ENCODE data around the gene OR3A3. TPM values are rescaled to one million over a fixed set of nuclear protein-coding genes. Genes with fewer than 3 reads are reported as not detected.

OR3A3 gene
- total and polyA plus RNA-seq, 10 of the 15 experiments (the other 5 are each of a cell fraction or from before 2014, with no cell fraction given): 0.07 TPM; not detected in 9

DNA sequence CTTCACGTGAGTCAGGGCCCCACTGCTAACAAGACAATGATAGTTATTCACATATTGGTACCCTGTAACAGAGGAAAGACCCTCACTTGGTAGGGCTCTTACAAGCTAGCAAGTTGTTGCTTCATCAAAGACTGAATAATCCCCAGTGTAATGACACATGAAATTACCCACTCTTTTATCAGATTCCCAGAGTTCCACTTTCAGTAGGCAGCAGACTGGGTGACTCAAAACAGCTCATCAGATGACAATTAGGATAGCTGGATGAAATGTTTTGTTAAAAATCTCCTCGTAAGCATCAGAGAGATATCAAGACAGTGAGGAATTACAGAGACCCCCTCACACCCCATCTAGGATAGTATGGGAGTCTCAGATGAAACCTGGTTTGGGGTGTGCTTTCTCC is 29.3 kb downstream of the OR3A3 start:
- no TSS peak for BruUV-seq (replicated peaks)
- Histone ChIP-seq H3K27me3 (replicated peaks in 1 of 2; ENCODE audit: control insufficient read depth in 2 of 2, insufficient read depth in 2 of 2, low read length in 1 of 2) (no peaks in the 10 kb centered on the region), H3K4me3 (no peak overlapping the region), H3K27ac (ENCODE audit: control insufficient read depth, insufficient read depth) (no peak overlapping the region), H3K4me1 (ENCODE audit: control insufficient read depth, insufficient read depth, low read length) (no peaks in the 10 kb centered on the region), H3K79me2 (ENCODE audit: control insufficient read depth, insufficient read depth, low read length) (no peaks in the 10 kb centered on the region), H4K20me1 (ENCODE audit: control insufficient read depth, insufficient read depth) (no peaks in the 10 kb centered on the region), H3K9ac (ENCODE audit: control insufficient read depth, insufficient read depth, low read length) (no peak overlapping the region), H3K36me3 (ENCODE audit: control insufficient read depth in 2 of 2, insufficient read depth in 2 of 2, low read length in 1 of 2) (no peaks in the 10 kb centered on the region), H3K4me2 (ENCODE audit: control insufficient read depth, insufficient read depth) (no peak overlapping the region), H2AFZ (ENCODE audit: control insufficient read depth, low read depth, low read length) (no peak overlapping the region), H3K9me3 (replicated peaks; ENCODE audit: control insufficient read depth, insufficient read depth, low read length) (no peaks in the 10 kb centered on the region)
- ChIA-PET POLR2A (interaction anchor here (0.6 kb wide), 1 partner anchor 141 kb away, joined by 3 read pairs; no protein-coding TSS in a partner anchor), SMC1A (ENCODE audit: uncharacterized antibody, unreplicated experiment) (no interaction called here), RAD21 (ENCODE audit: unreplicated experiment) (no interaction called here), CTCF (no interaction called here)
- WGBS (ENCODE audit: insufficient coverage, insufficient replicate concordance, low lambda C conversion rate, missing lambda C conversion rate): 16% methylated on average over 2 of the region's 2 CpGs
- no peak for FAIRE-seq
- no peak for DNase-seq (ENCODE audit: low read depth, low spot score)
- no peak for ATAC-seq
- in situ Hi-C loops (cut with MboI) (no loop called here), intact Hi-C loops (cut with micrococcal nuclease; ENCODE audit: unreplicated experiment) (no loop called here)
- no peak for TF ChIP-seq YBX1 (IDR thresholded peaks at IDR 0.05)
- no peak for TF ChIP-seq BCLAF1 (IDR thresholded peaks at IDR 0.05)
- no peak for TF ChIP-seq TBL1XR1 (IDR thresholded peaks at IDR 0.05; ENCODE audit: low read depth, low read length)
- TF ChIP-seq PBX3 (IDR thresholded peaks at IDR 0.05; ENCODE audit: insufficient replicate concordance, low read depth, low read length): no peak
- TF ChIP-seq ATF2 (IDR thresholded peaks at IDR 0.05; ENCODE audit: low read length): no peak
- no peak for TF ChIP-seq FOXM1 (IDR thresholded peaks at IDR 0.05; ENCODE audit: low read depth, low read length)
- TF ChIP-seq MYB (IDR thresholded peaks at IDR 0.05; ENCODE audit: borderline replicate concordance, low read depth, low read length): no peak
- no peak for TF ChIP-seq TAF1 (IDR thresholded peaks at IDR 0.05; ENCODE audit: borderline replicate concordance, low read depth, low read length)
- TF ChIP-seq CHD1 (IDR thresholded peaks at IDR 0.05; ENCODE audit: low read depth, low read length): no peak
- TF ChIP-seq CREM (IDR thresholded peaks at IDR 0.05; ENCODE audit: low read depth): no peak
- no peak for TF ChIP-seq KLF5 (IDR thresholded peaks at IDR 0.05; ENCODE audit: partially characterized antibody)
- no peak for TF ChIP-seq ZNF24 (IDR thresholded peaks at IDR 0.05)
- TF ChIP-seq EP300 (IDR thresholded peaks at IDR 0.05; ENCODE audit: borderline replicate concordance in 1 of 2, control insufficient read depth in 1 of 2, low read depth in 2 of 2, low read length in 2 of 2): no peak
- TF ChIP-seq NR2F1 (conservative IDR thresholded peaks at IDR 0.05): no peak
- no peak for TF ChIP-seq SMC3 (IDR thresholded peaks at IDR 0.05; ENCODE audit: borderline replicate concordance, low read length)
- TF ChIP-seq ZNF622 (IDR thresholded peaks at IDR 0.05): no peak
- TF ChIP-seq ESRRA (IDR thresholded peaks at IDR 0.05; ENCODE audit: low read length): no peak
- no peak for TF ChIP-seq FOXK2 (IDR thresholded peaks at IDR 0.05)
